ENCODE results near the gene HTR6. TPM values are rescaled to one million over a fixed set of nuclear protein-coding genes. Genes with fewer than 3 reads are reported as not detected.

HTR6 gene
- total RNA-seq, 1 experiment from 2014 or later: 0.37 TPM

DNA sequence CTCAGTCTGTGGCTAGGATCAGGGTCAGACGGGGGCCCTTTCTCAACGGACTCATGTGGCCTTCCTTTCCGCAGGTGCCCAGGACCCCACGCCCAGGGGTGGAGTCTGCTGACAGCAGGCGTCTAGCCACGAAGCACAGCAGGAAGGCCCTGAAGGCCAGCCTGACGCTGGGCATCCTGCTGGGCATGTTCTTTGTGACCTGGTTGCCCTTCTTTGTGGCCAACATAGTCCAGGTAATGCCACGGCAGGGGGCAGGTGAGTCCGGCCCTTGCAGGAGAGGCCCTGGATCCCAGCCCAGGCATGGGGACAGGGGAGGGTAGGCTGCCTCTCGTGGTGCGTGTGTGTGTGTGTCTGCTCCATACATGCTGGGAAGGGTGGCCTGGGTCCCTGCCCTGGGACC, 13.8 kb downstream of the HTR6 start:
- H4K5ac ChIP-seq (ENCODE audit: insufficient read length, low read depth, low read length): no peak overlapping the region
- Mint-ChIP-seq H3K27ac (no peak overlapping the region), H3K4me3 (no peak overlapping the region), H3K36me3 (ENCODE audit: insufficient read depth in 1 of 3, low read depth in 3 of 3) (no peaks in the 10 kb centered on the region), H3K9me3 (no peaks in the 10 kb centered on the region), H3K4me1 (peaks cover 18 to 42% of the 10 kb centered on the region in 2 experiments), H3K27me3 (ENCODE audit: low read depth) (peaks cover 36% of the 10 kb centered on the region)
- H4K8ac ChIP-seq (replicated peaks; ENCODE audit: insufficient read length, low read depth, low read length): no peak overlapping the region
- H3K4me1 ChIP-seq (ENCODE audit: insufficient read depth, low read length): no peaks in the 10 kb centered on the region
- no peak overlapping the region for H2BK12ac ChIP-seq (ENCODE audit: insufficient read length, low read depth, low read length)
- WGBS (ENCODE audit: extremely low coverage, insufficient read length, low lambda C conversion rate): no CpG with 5 or more reads among the region's 11 CpGs
- no peak overlapping the region for H3K18ac ChIP-seq (ENCODE audit: insufficient read length, low read depth, low read length)
- no peak overlapping the region for H3K23ac ChIP-seq (ENCODE audit: insufficient read length, low read depth, low read length)
- no peaks in the 10 kb centered on the region for H4K20me1 ChIP-seq (ENCODE audit: control insufficient read depth, insufficient read depth, insufficient read length)
- no peak overlapping the region for H2AK5ac ChIP-seq (ENCODE audit: insufficient read length, low read length)
- H3T11ph ChIP-seq (ENCODE audit: low read length): no peak overlapping the region
- H3K4ac ChIP-seq (ENCODE audit: low read depth, low read length): no peak overlapping the region
- H2BK5ac ChIP-seq (ENCODE audit: insufficient read length, low read length): no peak overlapping the region
- H3K9me3 ChIP-seq (ENCODE audit: control insufficient read depth, low read depth, low read length): no peaks in the 10 kb centered on the region
- H4K91ac ChIP-seq (ENCODE audit: insufficient read length, low read depth, low read length): no peak overlapping the region
- no peaks in the 10 kb centered on the region for H3K23me2 ChIP-seq (ENCODE audit: insufficient read length, low read depth, low read length, poor library complexity, severe bottlenecking)
- no peak overlapping the region for H2BK20ac ChIP-seq (ENCODE audit: low read depth, low read length, poor library complexity, severe bottlenecking)
- no peak overlapping the region for H2BK120ac ChIP-seq (ENCODE audit: low read depth, low read length, poor library complexity, severe bottlenecking)
- no peak overlapping the region for H2BK15ac ChIP-seq (ENCODE audit: low read depth, low read length)
- TF ChIP-seq, protein P1, sequence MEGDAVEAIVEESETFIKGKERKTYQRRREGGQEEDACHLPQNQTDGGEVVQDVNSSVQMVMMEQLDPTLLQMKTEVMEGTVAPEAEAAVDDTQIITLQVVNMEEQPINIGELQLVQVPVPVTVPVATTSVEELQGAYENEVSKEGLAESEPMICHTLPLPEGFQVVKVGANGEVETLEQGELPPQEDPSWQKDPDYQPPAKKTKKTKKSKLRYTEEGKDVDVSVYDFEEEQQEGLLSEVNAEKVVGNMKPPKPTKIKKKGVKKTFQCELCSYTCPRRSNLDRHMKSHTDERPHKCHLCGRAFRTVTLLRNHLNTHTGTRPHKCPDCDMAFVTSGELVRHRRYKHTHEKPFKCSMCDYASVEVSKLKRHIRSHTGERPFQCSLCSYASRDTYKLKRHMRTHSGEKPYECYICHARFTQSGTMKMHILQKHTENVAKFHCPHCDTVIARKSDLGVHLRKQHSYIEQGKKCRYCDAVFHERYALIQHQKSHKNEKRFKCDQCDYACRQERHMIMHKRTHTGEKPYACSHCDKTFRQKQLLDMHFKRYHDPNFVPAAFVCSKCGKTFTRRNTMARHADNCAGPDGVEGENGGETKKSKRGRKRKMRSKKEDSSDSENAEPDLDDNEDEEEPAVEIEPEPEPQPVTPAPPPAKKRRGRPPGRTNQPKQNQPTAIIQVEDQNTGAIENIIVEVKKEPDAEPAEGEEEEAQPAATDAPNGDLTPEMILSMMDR (conservative IDR thresholded peaks at IDR 0.05): no peak
- no peaks in the 10 kb centered on the region for H3K27me3 ChIP-seq (ENCODE audit: insufficient read depth, low read length)
- no peak overlapping the region for H3K27ac ChIP-seq (ENCODE audit: insufficient read length, low read depth, low read length)
- H2AFZ ChIP-seq (ENCODE audit: low read length): no peak overlapping the region
- no peaks in the 10 kb centered on the region for H3K79me1 ChIP-seq (ENCODE audit: insufficient read depth, low read depth, low read length, poor library complexity, severe bottlenecking)
- H3K9ac ChIP-seq (ENCODE audit: extremely low read depth, insufficient read length, low read length): no peak overlapping the region
- H3K79me2 ChIP-seq (ENCODE audit: insufficient read depth, low read length): no peaks in the 10 kb centered on the region
- H3K4me2 ChIP-seq (ENCODE audit: insufficient read depth, insufficient read length, low read length): no peak overlapping the region
- no peak overlapping the region; the same call in 1 of the 2 replicates for H3K14ac ChIP-seq (ENCODE audit: insufficient read depth, low read length)
- DNase-seq: no peak
- no peak overlapping the region for H3K56ac ChIP-seq (ENCODE audit: insufficient read length, low read depth, low read length)
